Epithelial cell of esophagus (primary cell): ENCODE measurements around the gene PRPH.
A peak's percentile ranks its signal among the peaks of the same experiment; 100 is the strongest.
"Not testable (repeated sequence)": the region's sequence is repeated elsewhere in the genome, so short reads cannot be mapped to it uniquely, and the experiment has no call there.

Source experiments
- DNase-seq: peaks from one replicate; pipeline ENCODE4 v3.0.0; 2010; ENCODE audit warnings: low read depth
- H3K4me3 ChIP-seq: 2 replicates; pipeline ENCODE4 v1.5.1; 2011; ENCODE audit warnings: mild to moderate bottlenecking, low read length, control low read depth
- CTCF ChIP-seq: IDR thresholded peaks from 2 replicates; pipeline ENCODE4 v1.5.1; 2011; ENCODE audit warnings: low read depth, mild to moderate bottlenecking, low read length, control low read depth, inconsistent platforms; ENCODE audit not compliant: insufficient read depth; ENCODE audit errors: missing control alignments

The PRPH gene

GRCh38 chr12:49272790-49273725, 21.9 kb upstream of the PRPH start:
- TF ChIP-seq CTCF: no peak
- H3K4me3 ChIP-seq: no peak overlapping the region
- no peak for DNase-seq

GRCh38 chr12:49273726-49274395, 21.1 kb upstream of the PRPH start:
- no peak for DNase-seq
- TF ChIP-seq CTCF: no peak
- no peak overlapping the region for H3K4me3 ChIP-seq

GRCh38 chr12:49274396-49275069, 20.4 kb upstream of the PRPH start:
- no peak for DNase-seq
- H3K4me3 ChIP-seq: no peak overlapping the region
- no peak for TF ChIP-seq CTCF

GRCh38 chr12:49276304-49277290, 18.4 kb upstream of the PRPH start:
- no peak for TF ChIP-seq CTCF
- DNase-seq: no peak
- no peak overlapping the region for H3K4me3 ChIP-seq

GRCh38 chr12:49277466-49277865, 17.5 kb upstream of the PRPH start:
- no peak for TF ChIP-seq CTCF
- no peak overlapping the region for H3K4me3 ChIP-seq
- DNase-seq: no peak

- H3K4me3 ChIP-seq: no peak overlapping the region
- peak; percentile 65 for DNase-seq
- TF ChIP-seq CTCF: no peak
These were observed 15.2 kb upstream of the PRPH start for GRCh38 chr12:49279706-49280159.

- not testable (repeated sequence) for H3K4me3 ChIP-seq, DNase-seq
These were observed 14.4 kb upstream of the PRPH start for GRCh38 chr12:49280545-49280944.
